HL-60 (cell line): ENCODE measurements around the gene ZC3H4.

Experiments used
- CTCF ChIP-seq: IDR thresholded peaks from one replicate; pipeline ENCODE4 v1.5.1; 2011; ENCODE audit warnings: low read length, control low read depth, inconsistent platforms; ENCODE audit not compliant: insufficient read depth
- GABPA ChIP-seq: IDR thresholded peaks from 2 replicates; pipeline ENCODE4 v1.6.1; 2012; ENCODE audit warnings: low read depth
- POLR2AphosphoS5 ChIP-seq: IDR thresholded peaks from 2 replicates; pipeline ENCODE4 v1.6.1; 2012; ENCODE audit warnings: low read depth
- REST ChIP-seq: IDR thresholded peaks from 2 replicates; pipeline ENCODE4 v1.6.1; 2012; ENCODE audit warnings: low read depth; ENCODE audit not compliant: insufficient replicate concordance
- SPI1 ChIP-seq: IDR thresholded peaks from 2 replicates; pipeline ENCODE4 v1.6.1; 2012; ENCODE audit warnings: low read depth, mild to moderate bottlenecking, borderline replicate concordance

GRCh38 chr19:47022140-47022536, 91.4 kb downstream of the ZC3H4 start:
- TF ChIP-seq CTCF, result no peak
- no peak for TF ChIP-seq POLR2AphosphoS5
- TF ChIP-seq REST, result no peak
- no peak for TF ChIP-seq SPI1
- no peak for TF ChIP-seq GABPA
